ENCODE results near the gene AEBP1.

Gene AEBP1

DNA sequence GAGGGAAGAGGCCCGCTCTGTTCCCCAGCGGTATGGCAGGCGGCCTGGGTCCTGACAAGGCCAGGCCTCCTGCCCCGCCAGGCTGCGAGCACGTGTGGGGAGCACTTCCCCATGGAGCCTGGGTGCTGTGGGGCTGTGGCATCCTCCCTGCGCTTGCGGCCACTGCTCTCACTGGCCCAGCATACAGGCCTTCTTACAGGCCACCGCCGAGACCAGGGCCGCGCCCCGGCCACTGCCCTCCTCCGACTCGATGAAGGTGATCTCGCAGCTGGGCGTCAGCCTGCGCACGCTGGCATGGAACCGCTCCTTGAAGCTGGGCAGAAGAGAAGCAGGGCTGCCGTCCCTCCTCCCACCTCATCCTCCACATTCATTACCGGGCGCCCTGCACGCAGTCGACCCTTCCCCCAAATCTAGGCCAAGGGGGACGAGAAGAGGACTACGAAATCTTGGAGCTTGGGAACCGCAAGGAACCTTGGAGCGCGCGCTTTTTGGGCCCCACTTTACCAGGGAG lies 40.9 kb downstream of the AEBP1 start:
- no peak for DNase-seq

DNA sequence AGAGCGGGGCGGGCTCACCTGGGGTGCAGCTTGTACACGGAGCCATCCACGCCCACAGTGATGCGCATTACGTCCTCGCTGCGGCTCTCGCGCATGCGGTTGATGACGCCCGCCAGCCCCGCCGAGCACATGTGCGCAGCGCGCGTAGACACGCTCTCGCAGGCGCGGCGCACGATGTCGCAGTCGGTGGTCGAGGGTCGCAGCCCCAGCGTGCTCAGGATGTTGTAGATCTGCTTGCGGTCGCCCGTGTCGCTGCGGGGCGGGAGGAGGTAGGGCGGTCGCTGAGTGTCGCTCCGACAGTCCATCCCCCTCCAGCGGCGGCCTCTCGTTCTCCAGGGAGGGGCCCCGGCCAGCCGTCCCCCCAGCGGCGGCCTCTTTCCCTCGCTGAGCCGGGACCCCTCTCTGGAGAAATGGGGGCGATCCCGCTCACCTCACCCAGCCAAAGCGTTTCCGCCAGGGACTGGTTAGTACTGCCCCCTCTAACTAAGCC lies 41.4 kb downstream of the AEBP1 start:
- peak; percentile 38 for DNase-seq

DNA sequence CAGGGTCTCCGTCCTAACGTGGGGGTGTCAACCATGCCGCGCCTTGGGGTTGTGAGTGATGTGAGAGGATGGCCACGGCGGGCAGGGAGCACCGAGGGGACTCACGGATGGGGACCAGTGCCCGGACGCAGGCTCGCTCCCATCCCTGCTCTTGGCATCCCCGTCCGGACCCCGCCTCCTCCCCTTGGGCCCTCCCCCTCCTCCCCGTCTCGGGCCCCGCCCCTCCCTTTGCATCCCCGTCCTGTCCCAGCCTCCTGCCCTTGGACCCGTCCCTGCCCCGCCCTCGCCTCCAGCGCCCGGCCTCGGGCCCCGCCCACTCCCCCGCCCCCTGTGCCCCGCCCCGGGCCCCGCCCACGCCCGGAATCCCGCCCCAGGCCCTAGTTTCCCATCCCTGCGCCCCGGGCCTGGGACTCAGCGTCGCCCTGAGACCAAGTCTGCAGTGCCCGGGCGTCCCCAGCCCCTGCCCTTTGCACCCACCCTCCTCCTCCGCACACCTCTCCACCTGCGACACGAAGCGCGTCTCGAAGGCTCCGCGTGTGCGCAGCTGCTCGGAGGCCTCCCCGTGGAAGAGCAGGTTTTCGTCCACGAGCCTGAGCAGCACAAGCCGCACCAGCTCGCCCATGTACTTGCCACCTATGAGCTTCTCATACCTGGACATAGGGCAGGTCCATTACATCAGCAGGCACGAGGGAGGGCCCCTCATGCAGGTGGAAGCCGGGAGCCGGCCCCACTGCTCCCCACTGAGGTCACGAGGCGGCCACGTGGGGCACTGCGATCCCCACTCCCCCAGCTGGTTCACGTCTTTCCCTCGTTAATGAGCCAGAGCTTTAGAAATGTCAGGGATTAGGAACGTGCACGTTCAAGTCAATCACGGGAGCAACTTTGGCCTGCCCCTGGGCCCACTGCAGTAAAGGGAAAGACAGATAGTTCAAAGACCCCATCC lies 42.1 kb downstream of the AEBP1 start:
- peak; percentile 83 for DNase-seq

DNA sequence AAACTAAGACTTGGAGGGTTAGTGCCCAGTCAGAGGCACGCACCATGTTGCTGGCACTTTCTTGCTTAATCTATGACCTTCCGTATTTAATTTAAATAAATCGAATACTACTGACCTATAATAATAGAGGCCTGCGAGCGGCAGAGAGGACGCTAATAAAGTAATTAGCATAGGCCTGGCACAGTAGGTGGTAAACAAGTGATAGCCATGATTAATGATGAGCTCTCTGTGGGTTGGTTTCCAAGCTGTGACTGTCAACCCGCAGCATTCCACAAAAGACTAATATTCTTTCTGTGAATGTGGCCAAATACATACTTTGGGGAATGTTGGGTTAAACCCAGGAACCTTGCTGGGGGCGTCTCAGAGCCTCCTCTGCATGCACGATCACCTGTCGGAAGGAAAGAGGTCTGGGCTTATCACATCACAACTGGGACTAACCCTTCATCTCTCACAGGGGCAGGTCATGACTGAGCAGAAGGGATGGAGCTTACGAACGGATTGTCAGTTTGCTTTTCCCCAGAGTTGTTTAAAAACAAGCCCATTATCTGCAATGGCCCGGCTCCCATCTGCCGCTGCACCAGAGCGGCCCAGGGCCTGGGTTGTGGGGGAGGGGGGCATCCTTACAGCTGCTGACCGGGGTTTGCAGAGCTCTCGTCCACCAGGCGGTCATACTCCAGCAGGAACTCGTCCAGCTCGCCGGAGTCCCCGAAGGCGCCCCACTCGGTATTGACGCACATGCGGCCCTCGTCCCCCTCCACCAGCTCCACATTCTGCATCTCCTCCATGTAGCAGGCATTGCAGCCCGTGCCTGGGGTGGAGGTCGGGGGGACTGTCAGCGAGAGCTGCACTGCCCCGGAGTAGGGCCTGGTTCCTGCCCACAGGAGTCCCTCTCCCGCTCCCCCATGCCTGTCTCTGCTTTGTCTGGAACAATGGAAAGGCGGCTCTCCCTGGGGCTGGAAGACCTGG lies 43.2 kb downstream of the AEBP1 start:
- no peak for DNase-seq

DNA sequence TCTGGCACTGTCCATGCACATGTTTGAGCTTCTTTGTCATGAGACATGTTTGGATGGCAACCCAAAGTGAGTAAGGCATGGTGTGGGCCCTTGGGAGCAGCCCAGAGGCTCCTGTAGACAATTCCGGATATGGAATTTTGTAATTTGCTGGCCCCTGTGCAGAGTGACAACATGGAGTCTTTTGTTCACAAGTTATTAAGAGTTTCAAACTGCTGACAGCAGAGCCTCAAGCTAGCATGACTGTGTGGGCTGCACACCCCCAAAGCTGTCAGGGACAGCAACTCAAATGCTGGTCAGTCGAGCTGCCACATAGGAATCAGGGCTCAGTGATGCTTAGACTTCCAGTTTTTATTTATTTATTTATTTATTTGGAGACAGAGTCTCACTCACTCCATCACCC lies 44.0 kb downstream of the AEBP1 start:
- no peak for DNase-seq

DNA sequence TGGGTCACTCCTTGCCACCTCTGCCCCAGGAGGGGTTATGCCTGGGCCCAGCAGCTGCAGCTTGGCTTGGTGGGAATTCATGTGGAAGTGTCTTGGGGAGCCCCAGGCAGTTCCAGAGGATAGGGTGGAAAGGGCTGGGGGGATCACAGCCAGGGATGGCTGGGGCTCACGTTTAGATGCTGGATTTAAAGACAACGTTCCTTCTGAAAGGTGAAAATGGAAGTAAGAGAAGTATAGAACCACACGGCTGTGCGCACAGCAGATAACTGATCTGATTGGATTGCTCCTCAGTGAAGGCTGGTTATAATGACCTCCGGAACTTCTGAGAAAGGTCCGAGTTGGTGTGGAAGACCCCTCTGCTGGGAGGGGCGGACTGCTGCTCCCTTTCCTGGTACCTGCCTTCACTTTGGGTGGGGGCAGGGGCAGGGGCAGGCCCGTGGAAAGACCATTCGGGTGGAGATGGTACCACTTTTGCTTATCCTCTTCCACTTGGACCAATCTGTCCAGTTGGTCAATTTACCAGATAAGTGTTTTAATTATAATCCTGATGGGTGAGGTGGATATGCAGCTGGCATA lies 44.9 kb downstream of the AEBP1 start:
- no peak for DNase-seq

DNA sequence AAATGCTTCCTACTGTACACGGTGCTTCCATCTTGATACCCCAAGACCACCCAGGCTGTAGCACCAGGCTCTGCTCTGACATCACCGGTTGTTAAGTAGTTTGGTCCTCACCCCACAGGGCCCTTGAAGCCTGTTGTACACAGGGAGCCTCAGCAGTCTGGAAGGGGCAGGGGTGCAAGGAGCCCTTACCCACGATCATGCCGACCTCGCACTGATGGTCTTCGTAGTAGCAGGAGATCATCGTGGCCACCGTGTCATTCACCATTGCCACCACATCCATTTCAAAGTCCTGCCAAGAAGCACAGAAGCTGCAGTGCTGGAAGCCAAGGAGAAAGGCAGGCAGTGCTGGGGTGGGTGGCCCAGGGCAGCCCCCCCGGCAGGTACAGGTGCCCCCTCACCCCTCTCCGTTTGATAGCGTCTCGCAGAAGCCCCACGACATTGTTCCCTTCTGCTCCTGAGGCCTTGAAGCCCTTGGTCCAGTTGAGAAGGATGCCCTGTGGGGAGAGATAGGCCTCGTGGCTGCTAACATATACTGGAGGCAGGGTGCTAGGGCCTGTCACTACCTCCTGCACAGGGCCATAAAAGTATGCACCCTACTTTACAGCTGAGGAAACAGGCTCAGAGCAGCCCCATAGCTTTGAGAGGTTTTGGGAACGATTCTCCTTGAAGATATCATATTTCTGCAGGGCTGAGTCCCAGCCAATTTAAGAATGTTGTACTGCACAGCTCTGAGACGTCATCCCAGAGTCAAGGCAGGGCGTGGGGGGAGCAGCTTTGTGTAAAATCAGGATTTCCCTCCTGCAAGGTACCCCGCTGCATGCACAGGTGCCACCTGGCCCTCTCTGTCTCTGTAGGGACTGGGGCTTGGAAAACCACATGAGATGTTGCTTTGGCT lies 45.7 kb downstream of the AEBP1 start:
- DNase-seq, result no peak

DNA sequence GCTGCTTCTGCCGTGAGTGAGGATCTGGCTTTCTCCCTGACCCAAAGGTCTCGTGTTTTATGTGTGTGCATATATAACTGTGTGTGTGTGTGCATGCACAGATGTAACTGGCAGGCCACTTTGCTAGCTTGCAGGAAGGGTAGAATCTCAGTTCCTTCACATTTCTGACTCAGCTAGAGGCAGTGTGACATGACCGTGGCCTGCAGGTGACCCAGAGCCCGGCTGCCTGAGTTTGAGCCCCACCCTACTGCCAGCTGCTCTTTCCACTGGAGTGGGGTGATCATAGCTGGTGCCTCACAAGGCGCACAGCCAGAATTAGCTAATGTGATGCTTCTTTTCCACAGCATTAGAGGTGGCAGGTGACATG lies 46.3 kb downstream of the AEBP1 start:
- no peak for DNase-seq

DNA sequence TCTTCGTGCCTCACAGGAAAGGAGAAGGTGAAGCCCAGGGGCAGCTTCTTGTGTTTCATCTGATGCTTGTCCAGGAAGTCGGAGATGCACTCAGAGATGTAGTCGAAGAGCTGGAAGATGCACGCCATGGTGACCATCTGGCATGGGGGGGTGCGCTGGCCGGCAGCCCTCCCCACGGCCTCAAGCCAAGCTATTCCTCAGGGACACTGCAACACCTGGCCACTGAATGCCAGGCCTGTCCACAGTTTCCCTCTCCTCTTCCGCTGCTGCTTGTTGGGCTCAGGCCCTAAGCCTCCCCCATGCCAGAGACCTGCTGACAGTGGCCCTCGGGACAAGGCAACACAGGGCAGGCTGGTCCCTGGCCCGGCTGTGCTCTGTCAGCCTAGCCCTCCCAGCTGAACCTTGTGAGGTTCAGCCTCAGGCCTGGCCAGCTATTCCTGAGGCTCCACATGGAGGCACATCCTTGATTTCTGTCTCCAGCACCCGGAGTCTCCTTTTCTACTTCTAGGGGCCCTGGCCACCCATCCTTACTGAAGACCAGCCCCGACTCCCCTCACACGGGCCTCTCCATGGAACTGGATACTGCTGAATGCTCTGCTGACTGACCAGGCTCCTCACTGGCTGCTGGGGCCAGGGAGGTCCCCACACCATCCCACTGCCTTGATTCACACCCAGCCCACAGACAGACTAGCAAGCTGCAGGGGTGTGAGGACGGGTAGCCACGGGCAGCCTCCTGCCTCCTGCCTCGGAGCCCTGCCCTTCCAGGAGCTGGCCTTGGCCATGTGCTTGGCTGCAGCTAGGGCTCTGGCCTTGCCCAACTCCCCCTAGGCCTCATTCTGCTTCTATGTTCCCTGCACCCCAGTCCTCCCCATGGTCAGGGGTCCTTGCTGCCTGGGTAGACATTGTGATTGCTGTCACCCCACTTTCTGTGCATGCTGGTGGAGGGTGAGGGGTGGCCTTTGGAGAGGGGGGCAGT lies 47.1 kb downstream of the AEBP1 start:
- no peak for DNase-seq

DNA sequence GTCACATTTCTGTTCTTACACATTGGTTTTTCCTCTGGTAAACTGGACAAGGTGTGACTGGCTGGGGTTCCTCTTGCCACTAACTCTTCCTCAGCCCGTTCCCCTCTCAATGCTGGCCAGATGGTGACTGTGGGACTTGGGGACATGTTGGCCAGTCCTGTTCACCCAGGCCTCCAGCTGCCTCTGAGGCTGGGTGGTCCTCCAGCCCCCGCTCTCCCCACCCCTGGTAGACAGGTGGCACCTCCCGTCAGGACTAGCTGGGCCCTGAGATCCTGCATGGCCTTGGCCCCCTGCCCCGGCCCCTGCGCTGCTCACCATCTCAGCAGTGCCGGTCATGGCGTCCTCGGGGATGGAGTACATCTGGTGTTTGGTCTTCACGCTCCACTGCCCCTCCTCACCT lies 47.8 kb downstream of the AEBP1 start:
- no peak for DNase-seq

DNA sequence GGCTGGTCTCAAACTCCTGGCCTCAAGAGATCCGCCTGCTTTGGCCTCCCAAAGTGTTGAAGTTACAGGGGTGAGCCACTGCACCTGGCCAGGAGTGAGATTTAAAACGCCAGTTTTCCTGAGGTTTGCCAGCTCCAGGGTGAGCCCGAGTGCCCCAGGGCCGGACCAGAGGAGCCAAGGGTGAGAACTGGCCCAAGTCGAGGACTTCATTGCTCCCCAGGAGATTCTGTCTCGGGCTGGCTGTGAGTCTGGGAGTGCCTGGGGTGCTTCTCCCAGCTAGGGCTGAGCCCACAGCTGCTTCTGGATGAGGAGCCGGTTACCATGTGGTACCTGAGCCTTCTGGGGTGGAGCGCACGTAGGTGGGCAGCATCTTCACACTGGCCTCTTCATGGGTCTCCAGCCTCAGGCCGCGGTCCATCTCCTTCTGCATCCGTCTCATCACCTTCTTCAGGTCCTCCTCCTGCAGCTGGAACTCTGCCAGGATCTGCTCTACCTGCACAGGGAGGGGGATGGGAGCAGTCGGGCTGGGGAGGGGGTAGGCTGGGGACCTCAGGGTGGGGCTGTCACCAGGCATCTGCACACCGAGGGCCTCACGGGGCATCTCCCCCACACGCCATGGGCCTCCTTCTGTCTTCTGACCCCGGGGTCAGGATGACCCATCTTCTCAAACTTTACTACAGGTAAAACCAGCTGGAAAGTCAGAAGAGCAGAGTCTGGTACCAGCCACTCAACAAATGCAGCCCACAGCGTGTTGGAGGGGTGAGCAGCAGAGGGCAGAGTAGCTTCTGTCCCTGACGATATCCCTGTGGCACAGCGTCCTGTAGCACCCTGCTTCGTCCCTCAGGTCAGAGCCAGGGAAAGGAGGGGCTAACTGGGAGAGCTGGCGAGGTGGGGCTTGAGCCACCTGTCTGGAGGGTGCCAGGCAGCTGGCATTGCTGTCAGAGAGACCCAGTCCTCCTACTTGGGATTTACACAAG lies 49.1 kb downstream of the AEBP1 start:
- DNase-seq, result no peak

DNA sequence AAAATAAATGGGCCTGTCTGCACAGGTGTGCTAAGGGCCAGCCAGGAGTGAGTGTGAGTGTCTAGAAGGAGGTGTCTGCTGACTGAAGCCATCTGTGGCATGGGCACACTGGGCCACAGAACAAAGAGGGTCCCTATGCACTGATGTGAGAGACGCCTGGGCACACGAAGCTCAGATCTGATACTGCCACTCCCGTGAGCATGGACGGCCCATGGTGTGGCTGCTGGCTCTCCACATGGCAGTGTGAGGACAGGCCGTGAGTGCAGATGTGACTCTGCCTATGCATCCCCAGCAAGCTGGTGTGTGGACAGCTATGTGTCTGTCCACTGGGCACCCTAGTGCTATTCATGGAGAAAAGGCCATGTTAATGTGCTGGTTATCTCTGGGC lies 49.8 kb downstream of the AEBP1 start:
- DNase-seq, result no peak

DNA sequence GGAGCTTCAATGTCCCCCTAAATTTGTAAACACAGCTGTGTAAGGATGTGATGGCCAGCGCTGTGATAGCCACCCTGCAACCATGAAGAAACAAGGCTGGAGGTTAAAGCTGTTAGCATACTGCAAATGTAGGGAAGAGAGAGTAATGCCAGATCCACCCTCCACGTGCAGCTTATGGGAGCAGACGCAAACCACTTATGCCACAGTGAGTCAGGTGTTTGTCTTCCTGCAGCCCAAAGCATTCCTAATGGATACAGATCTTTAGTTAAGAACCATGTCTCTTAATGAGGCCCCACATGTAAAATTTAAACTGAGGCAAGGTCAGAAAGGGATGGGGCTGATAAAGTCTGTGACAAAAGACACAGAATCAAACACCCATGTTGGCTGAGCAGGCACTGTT lies 50.6 kb downstream of the AEBP1 start:
- no peak for DNase-seq

DNA sequence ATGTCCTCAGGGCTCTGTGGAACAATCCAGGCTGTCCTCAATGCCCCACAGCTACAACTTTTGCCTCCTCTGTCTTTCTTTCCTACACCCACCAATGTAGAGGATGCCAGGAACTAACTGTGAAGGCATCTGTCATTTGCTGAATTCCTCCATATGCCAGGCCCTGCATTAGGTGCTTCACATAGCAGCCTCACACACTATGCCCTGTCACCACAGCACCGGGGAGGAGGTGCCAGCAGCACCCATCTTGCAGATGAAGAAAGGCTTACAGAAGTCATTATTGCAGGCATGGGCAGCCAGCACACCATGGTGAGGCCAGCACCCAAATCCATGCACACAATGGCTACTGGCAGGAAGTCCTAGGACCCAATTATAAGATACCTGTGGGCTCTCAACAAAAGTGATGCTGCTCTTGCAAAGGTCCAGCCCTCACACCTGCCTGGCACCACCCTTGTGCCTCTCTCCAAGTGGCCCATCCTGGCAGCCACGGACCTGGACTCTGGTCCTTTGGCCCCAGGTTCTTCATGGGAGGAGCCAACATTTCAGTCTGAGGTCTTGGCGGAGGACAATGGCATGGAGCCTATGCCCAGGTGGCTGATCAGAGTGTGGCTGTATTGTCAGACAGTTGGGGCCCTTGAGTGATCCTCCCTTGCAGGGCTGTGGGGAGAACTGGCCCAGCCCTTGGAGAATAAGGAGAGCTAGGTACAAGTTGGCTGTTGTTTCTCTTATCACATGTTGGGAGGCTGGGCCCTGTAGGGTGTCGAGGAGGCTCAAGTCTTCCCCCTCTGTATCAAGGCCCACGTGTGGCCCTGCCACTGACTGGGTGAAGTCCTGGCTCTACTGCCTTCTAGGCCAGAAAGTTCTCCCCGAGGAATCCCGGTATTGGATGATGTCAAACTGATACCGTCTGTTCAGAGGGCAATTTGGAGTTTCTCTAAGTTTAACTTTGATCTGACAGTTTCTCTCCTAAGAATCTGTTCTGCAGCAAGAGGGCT lies 51.3 kb downstream of the AEBP1 start:
- DNase-seq, result no peak

DNA sequence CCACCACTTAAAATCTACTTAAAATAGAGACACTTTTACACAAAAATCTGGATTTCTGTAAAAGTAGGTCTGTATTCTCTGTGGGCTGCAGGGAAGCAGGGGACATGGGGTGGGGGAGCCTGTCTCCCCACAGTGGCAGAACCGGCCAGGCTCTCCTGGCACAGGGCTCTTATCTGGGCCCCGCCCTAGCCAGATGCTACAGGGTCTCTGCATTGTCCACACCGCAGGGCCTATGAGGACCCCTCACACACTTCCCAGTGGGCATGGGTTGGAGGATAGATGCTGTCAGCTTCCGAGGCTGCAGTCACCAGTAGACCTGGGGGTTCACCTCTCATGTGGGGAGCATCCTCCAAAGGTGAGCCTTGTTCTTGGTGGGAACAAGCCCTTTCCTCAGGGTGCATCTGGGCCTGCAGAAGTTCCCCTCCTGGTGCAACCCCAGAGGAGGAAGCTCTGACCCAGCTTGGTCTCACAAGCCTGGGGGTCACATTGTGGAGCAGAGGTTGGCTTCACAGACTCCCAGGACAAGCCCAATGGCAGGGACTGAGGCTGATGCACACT lies 52.4 kb downstream of the AEBP1 start:
- DNase-seq, result no peak

DNA sequence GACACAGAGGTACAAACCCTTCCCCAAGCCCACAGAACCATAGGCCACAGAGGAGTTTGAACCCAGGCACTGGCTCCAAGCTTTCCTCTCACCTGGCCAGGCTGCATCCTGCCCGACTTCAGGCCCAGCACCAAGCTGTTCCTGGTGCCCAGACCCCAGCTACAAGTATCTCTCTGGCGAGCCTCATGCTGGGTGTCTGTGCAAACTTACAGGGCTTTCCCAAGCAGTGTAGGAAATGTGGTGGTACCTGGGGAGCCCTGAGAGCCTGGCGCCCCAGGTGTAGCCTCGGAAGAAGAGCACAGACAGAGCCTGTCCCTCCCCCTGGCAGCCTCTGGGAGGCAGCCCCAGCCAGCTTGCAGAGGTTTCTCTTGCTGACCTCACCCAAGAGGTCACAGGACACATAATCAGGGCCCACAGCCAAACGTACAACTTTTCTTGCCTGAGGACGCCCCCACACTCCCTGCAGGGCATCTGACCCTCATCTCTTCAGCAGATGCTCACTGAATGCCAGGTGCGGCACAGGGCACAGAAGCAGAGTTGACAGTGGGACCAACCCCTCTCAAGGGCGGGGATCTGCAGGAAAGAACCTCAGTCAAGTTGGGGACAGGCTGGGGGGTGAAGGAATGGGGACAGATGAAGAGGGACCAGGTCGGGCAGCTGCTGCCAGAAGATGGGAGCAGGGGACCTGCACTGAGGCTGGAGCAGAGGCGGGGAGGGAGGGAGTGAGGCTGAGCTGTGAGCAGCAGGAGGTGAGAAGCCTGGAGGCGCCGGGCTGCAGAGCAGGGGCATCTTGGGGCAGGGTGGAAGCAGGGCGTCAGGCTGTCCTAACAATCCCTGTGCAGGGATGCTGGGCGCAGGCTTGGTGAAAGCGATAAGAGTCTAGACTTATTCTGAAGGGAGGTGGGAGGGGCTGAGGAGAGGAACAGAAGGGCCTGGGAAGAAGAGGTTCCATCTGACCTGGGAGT lies 53.3 kb downstream of the AEBP1 start:
- DNase-seq, result no peak

All from hematopoietic multipotent progenitor cell treated with erythropoietin and hydrocortisone succinate and interleukin-3 and kit ligand, for 4 days (in vitro differentiated cells).